ENCODE data around the gene PPFIA4.

GRCh38 chr1:203009185-203009584 is 17.1 kb upstream of the PPFIA4 start:
- no peak for TF ChIP-seq CTCF (IDR thresholded peaks at IDR 0.05)
- no peak for TF ChIP-seq SIN3A (IDR thresholded peaks at IDR 0.05; ENCODE audit: borderline replicate concordance, low read depth, low read length)
- no peak for TF ChIP-seq POLR2AphosphoS5 (IDR thresholded peaks at IDR 0.05; ENCODE audit: low read depth, low read length)
- no peak for TF ChIP-seq MXI1 (IDR thresholded peaks at IDR 0.05; ENCODE audit: low read depth, low read length)
- no peak for TF ChIP-seq MAX (IDR thresholded peaks at IDR 0.05; ENCODE audit: low read depth)
- no peak for TF ChIP-seq REST (IDR thresholded peaks at IDR 0.05; ENCODE audit: low read depth, low read length)
- TF ChIP-seq TAF1 (IDR thresholded peaks at IDR 0.05; ENCODE audit: borderline replicate concordance, low read depth, low read length), result no peak
